Muscle layer of colon (tissue), 2 donors: ENCODE results near the gene CFAP221.

Source experiments
- H3K27ac ChIP-seq: one replicate; pipeline ENCODE4 v1.7.0; 2013; ENCODE audit warnings: low read depth, mild to moderate bottlenecking, low read length, moderate library complexity
- H3K27me3 ChIP-seq, 2 donors: one replicate each; pipeline ENCODE4 v1.7.0; 2013; ENCODE audit warnings: low read length in 2 of 2, mild to moderate bottlenecking in 2 of 2; ENCODE audit not compliant: insufficient read depth in 2 of 2, control insufficient read depth in 1 of 2
- H3K36me3 ChIP-seq: one replicate; pipeline ENCODE4 v1.7.0; 2013; ENCODE audit warnings: mild to moderate bottlenecking, low read length; ENCODE audit not compliant: insufficient read depth
- H3K4me1 ChIP-seq: one replicate; pipeline ENCODE4 v1.7.0; 2013; ENCODE audit warnings: mild to moderate bottlenecking, low read length; ENCODE audit not compliant: insufficient read depth
- H3K4me3 ChIP-seq, 2 donors: one replicate each; pipeline ENCODE4 v1.7.0; 2013; ENCODE audit warnings: low read length in 2 of 2, low read depth in 1 of 2, mild to moderate bottlenecking in 1 of 2, moderate library complexity in 1 of 2
- H3K9ac ChIP-seq: one replicate; pipeline ENCODE4 v1.7.0; 2013; ENCODE audit warnings: low read length
- H3K9me3 ChIP-seq: one replicate; pipeline ENCODE4 v1.7.0; 2013; ENCODE audit warnings: mild to moderate bottlenecking, low read length
- donor health status: abdominal sarcoma.
- donor health status: Adenocarcinoma of cecum.

The CFAP221 gene

DNA sequence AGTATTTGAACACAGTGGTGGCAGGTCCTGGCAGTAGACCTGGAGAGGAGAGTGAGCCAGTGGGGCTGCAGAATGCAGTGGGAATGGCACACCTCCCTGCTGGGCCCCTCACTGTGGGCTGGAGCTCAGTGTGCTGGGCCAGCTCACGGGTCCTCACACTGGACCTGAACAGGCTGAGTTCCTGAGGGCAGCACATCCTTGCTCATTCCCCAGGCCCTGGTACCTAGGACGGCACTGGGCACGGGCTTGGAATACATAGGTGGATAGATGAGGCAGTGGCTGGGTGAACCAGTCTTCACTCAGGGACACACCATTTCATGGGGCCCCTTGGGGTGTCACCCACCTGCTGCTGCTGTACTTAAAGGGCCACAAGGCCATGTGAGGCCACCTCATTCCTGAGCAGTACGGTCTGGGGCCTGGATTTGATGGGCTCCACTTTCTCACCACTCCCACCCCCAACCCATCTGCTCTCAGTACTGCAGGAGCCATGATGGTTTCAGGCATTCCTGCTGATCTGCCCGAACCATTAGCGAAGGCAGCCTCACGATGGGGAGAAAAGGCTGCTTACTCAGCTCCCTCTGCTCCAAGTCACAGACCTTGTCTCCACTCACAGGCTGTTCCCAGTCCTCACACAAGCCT is 138.9 kb downstream of the CFAP221 start:
- Histone ChIP-seq H3K4me3 (no peak overlapping the region), H3K27ac (no peak overlapping the region), H3K4me1 (peaks cover 19% of the 10 kb centered on the region), H3K36me3 (peaks cover 17% of the 10 kb centered on the region), H3K9me3 (no peaks in the 10 kb centered on the region), H3K27me3 (no peaks in the 10 kb centered on the region), H3K9ac (no peak overlapping the region)

GRCh38 chr2:119683713-119684443 is 139.6 kb downstream of the CFAP221 start:
- peaks cover 24% of the 10 kb centered on the region for H3K36me3 ChIP-seq
- H3K9ac ChIP-seq, result no peak overlapping the region
- H3K27me3 ChIP-seq, result no peaks in the 10 kb centered on the region
- no peaks in the 10 kb centered on the region for H3K9me3 ChIP-seq
- no peak overlapping the region for H3K4me3 ChIP-seq
- H3K4me1 ChIP-seq, result peaks cover 15% of the 10 kb centered on the region
- no peak overlapping the region for H3K27ac ChIP-seq

GRCh38 chr2:119684518-119684917 is 140.3 kb downstream of the CFAP221 start:
- Histone ChIP-seq H3K36me3 (peaks cover 28% of the 10 kb centered on the region), H3K4me3 (no peak overlapping the region), H3K9me3 (no peaks in the 10 kb centered on the region), H3K27ac (no peak overlapping the region), H3K4me1 (peaks cover 15% of the 10 kb centered on the region), H3K9ac (no peak overlapping the region), H3K27me3 (no peaks in the 10 kb centered on the region)

- Histone ChIP-seq H3K27me3 (no peaks in the 10 kb centered on the region), H3K9me3 (no peaks in the 10 kb centered on the region), H3K9ac (no peak overlapping the region), H3K27ac (no peak overlapping the region), H3K36me3 (peaks cover 23% of the 10 kb centered on the region), H3K4me3 (no peak overlapping the region), H3K4me1 (peaks cover 3% of the 10 kb centered on the region)
These were observed 144.4 kb downstream of the CFAP221 start for GRCh38 chr2:119688616-119689015.

DNA sequence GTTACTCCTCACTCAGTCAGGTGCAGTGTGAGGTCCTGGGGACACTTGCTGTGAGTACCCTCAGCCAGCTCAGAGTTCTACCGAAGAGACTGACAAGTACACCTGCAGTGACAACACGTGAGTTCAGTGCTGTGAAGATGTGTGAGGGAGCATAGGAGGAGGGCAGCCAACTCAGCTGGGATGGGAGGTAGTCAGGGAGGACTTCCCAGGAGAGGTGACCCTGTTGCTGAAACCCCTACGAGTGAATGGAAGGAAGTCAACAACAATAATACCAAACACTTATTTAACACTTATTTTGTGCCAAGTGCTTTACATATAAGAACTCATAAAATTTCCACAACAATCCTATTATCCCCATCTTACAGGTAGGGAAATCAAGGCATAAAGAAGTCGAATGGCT is 145.0 kb downstream of the CFAP221 start:
- no peaks in the 10 kb centered on the region for H3K27me3 ChIP-seq
- H3K36me3 ChIP-seq, result peaks cover 23% of the 10 kb centered on the region
- H3K4me3 ChIP-seq, result no peak overlapping the region
- H3K4me1 ChIP-seq, result no peaks in the 10 kb centered on the region
- no peak overlapping the region for H3K27ac ChIP-seq
- no peak overlapping the region for H3K9ac ChIP-seq
- no peaks in the 10 kb centered on the region for H3K9me3 ChIP-seq

GRCh38 chr2:119691189-119691588 is 146.9 kb downstream of the CFAP221 start:
- no peak overlapping the region for H3K9ac ChIP-seq
- H3K4me1 ChIP-seq, result peaks cover 16% of the 10 kb centered on the region
- H3K9me3 ChIP-seq, result no peaks in the 10 kb centered on the region
- H3K4me3 ChIP-seq, result no peak overlapping the region
- no peaks in the 10 kb centered on the region for H3K27me3 ChIP-seq
- no peak overlapping the region for H3K27ac ChIP-seq
- peaks cover 18% of the 10 kb centered on the region for H3K36me3 ChIP-seq

DNA sequence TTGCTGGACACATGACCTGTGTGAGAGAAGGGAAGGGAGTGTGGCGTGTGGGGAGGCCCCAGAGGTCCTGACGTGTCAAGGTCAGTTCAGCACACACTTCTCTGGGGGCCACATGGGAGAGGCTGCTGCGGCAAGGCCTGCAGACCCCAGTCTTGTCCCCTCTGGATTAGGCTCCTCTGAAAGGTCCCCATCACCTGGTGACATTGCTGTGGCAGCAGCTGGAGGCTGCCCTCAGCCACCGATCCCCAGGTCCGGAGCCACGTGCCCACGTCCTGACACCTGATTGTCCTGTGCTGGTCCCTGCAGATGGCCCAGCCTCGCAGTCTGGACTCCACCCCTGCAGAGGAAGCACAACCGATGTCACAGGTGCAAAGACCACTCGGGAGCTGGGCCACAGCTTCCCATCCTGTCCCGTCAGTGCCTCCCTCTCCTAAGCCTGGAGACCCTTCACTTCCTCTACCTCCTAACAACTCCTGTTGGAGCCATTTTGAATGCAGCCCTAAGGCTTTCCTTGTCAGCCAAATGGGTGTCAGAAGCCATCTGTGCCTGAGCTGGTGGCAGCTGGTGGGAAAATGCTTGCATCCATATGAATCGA is 147.5 kb downstream of the CFAP221 start:
- H3K9me3 ChIP-seq, result no peaks in the 10 kb centered on the region
- H3K4me3 ChIP-seq, result no peak overlapping the region
- H3K36me3 ChIP-seq, result peaks cover 16% of the 10 kb centered on the region
- H3K9ac ChIP-seq, result no peak overlapping the region
- H3K4me1 ChIP-seq, result peaks cover 16% of the 10 kb centered on the region
- no peaks in the 10 kb centered on the region for H3K27me3 ChIP-seq
- H3K27ac ChIP-seq, result no peak overlapping the region

GRCh38 chr2:119692310-119692709 is 148.1 kb downstream of the CFAP221 start:
- H3K9ac ChIP-seq, result no peak overlapping the region

DNA sequence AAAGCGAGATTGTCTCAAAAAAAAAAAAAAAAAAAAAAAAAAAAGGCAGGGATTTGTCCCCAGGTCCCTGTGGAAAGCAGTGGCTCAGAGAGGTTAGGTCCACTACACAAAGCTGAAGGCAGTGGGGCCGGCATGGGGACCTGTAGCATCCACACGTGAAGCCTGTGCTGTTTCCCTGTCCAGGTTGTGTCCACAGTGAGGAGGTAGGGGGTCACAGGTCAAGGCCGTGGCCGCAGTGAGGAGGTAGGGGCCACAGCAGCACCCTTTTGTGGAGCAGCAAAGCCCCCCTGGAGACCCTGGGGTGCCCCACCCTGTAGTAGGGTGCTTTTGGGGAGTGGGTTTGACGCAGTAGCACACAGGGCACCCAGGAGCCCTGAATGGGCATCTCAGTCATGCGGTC is 148.7 kb downstream of the CFAP221 start:
- H3K27ac ChIP-seq, result no peak overlapping the region
- H3K9me3 ChIP-seq, result no peaks in the 10 kb centered on the region
- no peak overlapping the region for H3K9ac ChIP-seq

More at GRCh38 chr2:119692310-119692709, 148.1 kb downstream of the CFAP221 start:
- Histone ChIP-seq H3K36me3 (peaks cover 12% of the 10 kb centered on the region), H3K4me3 (no peak overlapping the region), H3K4me1 (peaks cover 16% of the 10 kb centered on the region), H3K27me3 (no peaks in the 10 kb centered on the region), H3K9me3 (no peaks in the 10 kb centered on the region), H3K27ac (no peak overlapping the region)

GRCh38 chr2:119693567-119693966 is 149.3 kb downstream of the CFAP221 start:
- Histone ChIP-seq H3K27ac (no peak overlapping the region), H3K27me3 (no peaks in the 10 kb centered on the region), H3K36me3 (peaks cover 7% of the 10 kb centered on the region), H3K9ac (no peak overlapping the region), H3K4me1 (peaks cover 16% of the 10 kb centered on the region), H3K9me3 (no peaks in the 10 kb centered on the region), H3K4me3 (no peak overlapping the region)

More for the DNA sequence above, 148.7 kb downstream of the CFAP221 start:
- peaks cover 16% of the 10 kb centered on the region for H3K4me1 ChIP-seq
- no peaks in the 10 kb centered on the region for H3K27me3 ChIP-seq
- no peak overlapping the region for H3K4me3 ChIP-seq
- peaks cover 12% of the 10 kb centered on the region for H3K36me3 ChIP-seq

- Histone ChIP-seq H3K9me3 (no peaks in the 10 kb centered on the region), H3K27me3 (no peaks in the 10 kb centered on the region), H3K4me1 (peaks cover 16% of the 10 kb centered on the region), H3K36me3 (peaks cover 3% of the 10 kb centered on the region), H3K27ac (no peak overlapping the region), H3K9ac (no peak overlapping the region), H3K4me3 (no peak overlapping the region)
These were observed 149.7 kb downstream of the CFAP221 start for GRCh38 chr2:119693967-119694366.
